Trophoblast cell (in vitro differentiated cells and primary cell): ENCODE results near the gene CALN1.

Experiments
- DNase-seq, 2 donors: peaks; one replicate each; pipeline ENCODE4 v3.0.0-alpha.2; 2016
- H2AFZ ChIP-seq: 2 replicates; pipeline ENCODE4 v1.6.1; 2013; ENCODE audit warnings: low read length, moderate library complexity, mild to moderate bottlenecking; ENCODE audit not compliant: insufficient read depth, poor library complexity
- H2AK5ac ChIP-seq: 2 replicates; pipeline ENCODE4 v1.6.1; 2013; ENCODE audit warnings: mild to moderate bottlenecking, low read length
- H2BK120ac ChIP-seq: 2 replicates; pipeline ENCODE4 v1.6.1; 2013; ENCODE audit warnings: low read length, mild to moderate bottlenecking, moderate library complexity; ENCODE audit not compliant: insufficient read depth, poor library complexity
- H2BK12ac ChIP-seq: 2 replicates; pipeline ENCODE4 v1.6.1; 2013; ENCODE audit warnings: mild to moderate bottlenecking, low read length, moderate library complexity
- H2BK5ac ChIP-seq: 2 replicates; pipeline ENCODE4 v1.6.1; 2013; ENCODE audit warnings: low read length, low read depth, moderate library complexity, mild to moderate bottlenecking; ENCODE audit not compliant: poor library complexity
- H3K14ac ChIP-seq: 2 replicates; pipeline ENCODE4 v1.6.1; 2013; ENCODE audit warnings: mild to moderate bottlenecking, low read length
- H3K18ac ChIP-seq: 2 replicates; pipeline ENCODE4 v1.6.1; 2013; ENCODE audit warnings: mild to moderate bottlenecking, low read length
- H3K23ac ChIP-seq: 2 replicates; pipeline ENCODE4 v1.6.1; 2013; ENCODE audit warnings: low read length
- H3K27ac ChIP-seq: 2 replicates; pipeline ENCODE4 v1.5.1; 2013; ENCODE audit warnings: low read depth, mild to moderate bottlenecking, inconsistent platforms, low read length, moderate library complexity
- H3K27me3 ChIP-seq: 2 replicates; pipeline ENCODE4 v1.6.1; 2013; ENCODE audit warnings: inconsistent platforms, mild to moderate bottlenecking, low read length, moderate library complexity; ENCODE audit not compliant: insufficient read depth
- H3K36me3 ChIP-seq, 2 experiments: 1 replicate in 1 of 2; 2 replicates in 1 of 2; pipeline ENCODE4 v1.6.1; 2013; ENCODE audit warnings: low read length in 2 of 2, mild to moderate bottlenecking in 2 of 2, moderate library complexity in 1 of 2; ENCODE audit not compliant: insufficient read depth in 2 of 2, control insufficient read depth in 1 of 2
- H3K4ac ChIP-seq: 2 replicates; pipeline ENCODE4 v1.6.1; 2013; ENCODE audit warnings: low read depth, mild to moderate bottlenecking, low read length, moderate library complexity
- H3K4me1 ChIP-seq, 2 experiments: 1 replicate in 1 of 2; 2 replicates in 1 of 2; pipeline ENCODE4 v1.6.1; 2013; ENCODE audit warnings: low read length in 2 of 2, mild to moderate bottlenecking in 2 of 2, moderate library complexity in 1 of 2; ENCODE audit not compliant: insufficient read depth in 2 of 2, control insufficient read depth in 1 of 2
- H3K4me2 ChIP-seq: 2 replicates; pipeline ENCODE4 v1.6.1; 2013; ENCODE audit warnings: inconsistent platforms, mild to moderate bottlenecking, low read length, moderate library complexity
- H3K4me3 ChIP-seq: 2 replicates; pipeline ENCODE4 v1.5.1; 2013; ENCODE audit warnings: mild to moderate bottlenecking, low read depth, low read length, inconsistent platforms
- H3K79me1 ChIP-seq: one replicate; pipeline ENCODE4 v1.6.1; 2013; ENCODE audit warnings: low read length
- H3K79me2 ChIP-seq: 2 replicates; pipeline ENCODE4 v1.6.1; 2013; ENCODE audit warnings: low read length, mild to moderate bottlenecking; ENCODE audit not compliant: control insufficient read depth, insufficient read depth, poor library complexity
- H3K9ac ChIP-seq: 2 replicates; pipeline ENCODE4 v1.6.1; 2013; ENCODE audit warnings: mild to moderate bottlenecking, low read length
- H3K9me3 ChIP-seq: 2 replicates; pipeline ENCODE4 v1.6.1; 2013; ENCODE audit warnings: low read depth, mild to moderate bottlenecking, control low read depth, inconsistent platforms, low read length; ENCODE audit not compliant: insufficient read depth
- H4K12ac ChIP-seq: 2 replicates; pipeline ENCODE4 v1.6.1; 2013; ENCODE audit warnings: low read depth, mild to moderate bottlenecking, low read length, moderate library complexity
- H4K8ac ChIP-seq: 2 replicates; pipeline ENCODE4 v1.6.1; 2013; ENCODE audit warnings: low read depth, mild to moderate bottlenecking, low read length, moderate library complexity
- H4K91ac ChIP-seq: one replicate; pipeline ENCODE4 v1.6.1; 2013; ENCODE audit warnings: low read depth, mild to moderate bottlenecking, low read length, moderate library complexity
- WGBS: extraction: QIAGEN DNeasy Blood & Tissue Kit; methylation state at CpG from one replicate; pipeline ENCODE4 v1.1.7; 2013; ENCODE audit warnings: missing lambda C conversion rate; ENCODE audit not compliant: insufficient read length, insufficient coverage; ENCODE audit errors: extremely low coverage; 5-methylcytosine and 5-hydroxymethylcytosine counted together

CALN1 gene

DNA sequence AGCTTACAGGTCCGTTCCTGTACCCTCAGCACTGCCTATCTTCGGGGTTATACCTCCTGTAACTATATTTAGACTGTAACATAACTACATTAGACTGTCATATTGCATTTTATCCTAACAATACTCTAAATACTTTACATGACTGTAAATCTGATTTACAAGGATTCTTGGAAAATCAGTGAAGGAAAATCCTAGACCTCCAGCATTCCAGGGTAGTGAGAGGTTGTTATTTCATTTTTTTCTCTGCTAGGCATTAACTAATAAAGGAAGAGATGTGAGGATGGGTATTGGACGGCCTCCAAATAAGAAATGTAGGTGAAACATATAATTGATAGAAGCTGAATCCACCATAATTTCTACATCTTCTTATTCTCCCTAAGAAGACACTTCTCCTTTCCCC lies 569.4 kb downstream of the CALN1 start:
- Histone ChIP-seq H2BK12ac (no peak overlapping the region), H3K23ac (no peak overlapping the region), H3K4ac (no peak overlapping the region), H3K27ac (no peak overlapping the region), H4K12ac (no peak overlapping the region), H2BK120ac (no peak overlapping the region), H2AFZ (no peak overlapping the region), H3K79me2 (no peaks in the 10 kb centered on the region), H3K36me3 (no peaks in the 10 kb centered on the region), H2BK5ac (no peak overlapping the region), H3K79me1 (no peaks in the 10 kb centered on the region), H3K4me2 (no peak overlapping the region), H3K4me3 (no peak overlapping the region), H3K9me3 (no peaks in the 10 kb centered on the region), H3K14ac (no peak overlapping the region), H3K9ac (no peak overlapping the region), H3K18ac (no peak overlapping the region), H3K27me3 (no peaks in the 10 kb centered on the region), H3K4me1 (no peaks in the 10 kb centered on the region), H4K91ac (no peak overlapping the region), H4K8ac (no peak overlapping the region), H2AK5ac (no peak overlapping the region)
- WGBS = no CpG with 5 or more reads among the region's 3 CpGs
- DNase-seq = no peak

DNA sequence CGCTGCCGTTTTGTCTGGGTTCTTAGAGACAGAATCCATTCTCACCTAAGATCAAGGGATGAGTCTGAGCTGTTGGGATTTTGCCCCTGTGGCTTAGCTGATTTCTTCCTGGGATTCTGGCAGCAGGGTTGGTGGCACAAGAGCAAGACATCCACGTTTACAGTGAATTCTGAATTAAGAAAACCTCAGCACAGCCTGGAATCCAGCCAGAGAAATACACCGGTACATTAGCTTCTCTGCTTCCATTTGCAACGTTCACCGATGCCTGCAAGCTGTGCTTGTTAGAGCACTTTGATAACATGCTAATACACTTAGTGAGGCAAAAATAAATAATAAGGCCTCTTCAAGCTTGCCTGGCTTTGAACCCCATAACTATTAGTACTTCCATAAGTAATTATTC lies 569.8 kb downstream of the CALN1 start:
- no peak overlapping the region for H2BK120ac ChIP-seq
- no CpG with 5 or more reads among the region's 6 CpGs for WGBS

DNA sequence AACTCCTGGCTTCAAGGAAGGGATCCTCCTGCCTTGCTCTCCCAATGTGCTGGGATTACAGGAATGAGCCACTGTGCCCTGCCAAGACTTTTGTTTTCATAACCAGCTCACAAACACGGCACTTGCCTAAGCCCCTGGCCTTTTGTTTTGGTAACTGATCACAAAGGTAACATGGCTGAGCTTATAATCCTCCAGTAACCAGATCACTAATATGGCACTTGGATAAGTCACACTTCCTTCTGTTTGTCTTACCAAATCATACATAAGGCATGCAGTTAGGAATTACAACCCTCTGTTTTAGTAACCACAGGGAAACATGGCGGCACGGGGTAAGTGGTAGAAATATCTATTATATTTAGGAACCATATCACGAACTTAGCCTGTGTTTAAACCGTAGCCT lies 577.1 kb downstream of the CALN1 start:
- no peak for DNase-seq
- Histone ChIP-seq H3K18ac (no peak overlapping the region), H2AK5ac (no peak overlapping the region), H3K27ac (no peak overlapping the region), H4K91ac (no peak overlapping the region), H2BK12ac (no peak overlapping the region), H3K4me3 (no peak overlapping the region), H2AFZ (no peak overlapping the region), H3K36me3 (no peaks in the 10 kb centered on the region), H3K9me3 (no peaks in the 10 kb centered on the region), H3K9ac (no peak overlapping the region), H3K4me2 (no peak overlapping the region), H3K4ac (no peak overlapping the region), H3K27me3 (no peaks in the 10 kb centered on the region), H3K79me2 (no peaks in the 10 kb centered on the region), H3K79me1 (no peaks in the 10 kb centered on the region), H3K23ac (no peak overlapping the region), H3K4me1 (no peaks in the 10 kb centered on the region), H4K12ac (no peak overlapping the region), H2BK5ac (no peak overlapping the region), H4K8ac (no peak overlapping the region), H3K14ac (no peak overlapping the region), H2BK120ac (no peak overlapping the region)
- no CpG with 5 or more reads among the region's 5 CpGs for WGBS

More for the DNA sequence above, 569.8 kb downstream of the CALN1 start:
- H3K9me3 ChIP-seq = no peaks in the 10 kb centered on the region
- H3K4ac ChIP-seq = no peak overlapping the region
- no peak overlapping the region for H4K8ac ChIP-seq
- H3K14ac ChIP-seq = no peak overlapping the region
- H3K4me1 ChIP-seq = no peaks in the 10 kb centered on the region
- H3K27me3 ChIP-seq = no peaks in the 10 kb centered on the region
- no peaks in the 10 kb centered on the region for H3K36me3 ChIP-seq
- H3K27ac ChIP-seq = no peak overlapping the region
- no peak overlapping the region for H3K18ac ChIP-seq
- H4K91ac ChIP-seq = no peak overlapping the region
- H3K9ac ChIP-seq = no peak overlapping the region
- no peak overlapping the region for H2BK12ac ChIP-seq
- no peak overlapping the region for H2BK5ac ChIP-seq
- H3K79me1 ChIP-seq = no peaks in the 10 kb centered on the region
- no peaks in the 10 kb centered on the region for H3K79me2 ChIP-seq
- no peak overlapping the region for H4K12ac ChIP-seq
- no peak overlapping the region for H3K4me3 ChIP-seq
- no peak overlapping the region for H2AK5ac ChIP-seq
- no peak overlapping the region for H3K23ac ChIP-seq
- no peak overlapping the region for H2AFZ ChIP-seq
- no peak overlapping the region for H3K4me2 ChIP-seq
- DNase-seq = no peak

DNA sequence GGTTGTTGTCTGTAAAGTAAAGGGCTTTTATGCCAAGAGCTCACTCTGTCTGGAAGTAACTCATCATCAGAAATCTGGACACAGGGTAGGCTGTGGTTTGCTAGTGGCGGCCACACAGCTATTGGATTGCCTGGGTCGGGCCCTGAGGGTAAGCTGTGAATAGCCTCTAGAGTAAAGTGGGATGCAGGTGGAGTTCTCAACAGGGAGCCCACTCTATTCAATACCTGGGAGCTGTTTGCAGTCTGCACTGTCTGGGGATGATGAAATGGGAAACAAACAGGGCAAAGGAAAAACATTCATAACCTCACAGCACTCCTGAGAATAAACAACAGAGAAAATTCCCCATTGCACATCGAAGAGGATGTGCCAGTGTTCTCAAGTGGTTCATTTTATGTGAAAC lies 582.6 kb downstream of the CALN1 start:
- no peak overlapping the region for H3K9ac ChIP-seq
- H3K79me2 ChIP-seq = no peaks in the 10 kb centered on the region
- no peak overlapping the region for H4K8ac ChIP-seq
- H2AFZ ChIP-seq = no peak overlapping the region
- H3K9me3 ChIP-seq = peaks cover 1% of the 10 kb centered on the region
- no peak overlapping the region for H3K23ac ChIP-seq
- DNase-seq = no peak
- H2BK5ac ChIP-seq = no peak overlapping the region
- no peak overlapping the region for H3K14ac ChIP-seq
- no peaks in the 10 kb centered on the region for H3K79me1 ChIP-seq
- no peak overlapping the region for H4K91ac ChIP-seq
- no peak overlapping the region for H3K18ac ChIP-seq
- no peak overlapping the region for H2BK12ac ChIP-seq
- H3K4me1 ChIP-seq = no peaks in the 10 kb centered on the region
- H2BK120ac ChIP-seq = no peak overlapping the region
- no peak overlapping the region for H3K4ac ChIP-seq
- H3K27ac ChIP-seq = no peak overlapping the region
- WGBS = no CpG with 5 or more reads among the region's 3 CpGs
- no peaks in the 10 kb centered on the region for H3K27me3 ChIP-seq
- H4K12ac ChIP-seq = no peak overlapping the region
- no peaks in the 10 kb centered on the region for H3K36me3 ChIP-seq
- H2AK5ac ChIP-seq = no peak overlapping the region
- no peak overlapping the region for H3K4me2 ChIP-seq
- H3K4me3 ChIP-seq = no peak overlapping the region
